HG02970 (cell line): ENCODE data around the gene ZIC4.

ENCODE experiments used
- ATAC-seq: cut with Tn5 transposase; IDR thresholded peaks from one replicate; pipeline ENCODE4 v1.9.1; 2021; ENCODE audit warnings: mild to moderate bottlenecking, moderate library complexity, moderate number of reproducible peaks; ENCODE audit not compliant: unreplicated experiment, low FRiP score

The ZIC4 gene

DNA sequence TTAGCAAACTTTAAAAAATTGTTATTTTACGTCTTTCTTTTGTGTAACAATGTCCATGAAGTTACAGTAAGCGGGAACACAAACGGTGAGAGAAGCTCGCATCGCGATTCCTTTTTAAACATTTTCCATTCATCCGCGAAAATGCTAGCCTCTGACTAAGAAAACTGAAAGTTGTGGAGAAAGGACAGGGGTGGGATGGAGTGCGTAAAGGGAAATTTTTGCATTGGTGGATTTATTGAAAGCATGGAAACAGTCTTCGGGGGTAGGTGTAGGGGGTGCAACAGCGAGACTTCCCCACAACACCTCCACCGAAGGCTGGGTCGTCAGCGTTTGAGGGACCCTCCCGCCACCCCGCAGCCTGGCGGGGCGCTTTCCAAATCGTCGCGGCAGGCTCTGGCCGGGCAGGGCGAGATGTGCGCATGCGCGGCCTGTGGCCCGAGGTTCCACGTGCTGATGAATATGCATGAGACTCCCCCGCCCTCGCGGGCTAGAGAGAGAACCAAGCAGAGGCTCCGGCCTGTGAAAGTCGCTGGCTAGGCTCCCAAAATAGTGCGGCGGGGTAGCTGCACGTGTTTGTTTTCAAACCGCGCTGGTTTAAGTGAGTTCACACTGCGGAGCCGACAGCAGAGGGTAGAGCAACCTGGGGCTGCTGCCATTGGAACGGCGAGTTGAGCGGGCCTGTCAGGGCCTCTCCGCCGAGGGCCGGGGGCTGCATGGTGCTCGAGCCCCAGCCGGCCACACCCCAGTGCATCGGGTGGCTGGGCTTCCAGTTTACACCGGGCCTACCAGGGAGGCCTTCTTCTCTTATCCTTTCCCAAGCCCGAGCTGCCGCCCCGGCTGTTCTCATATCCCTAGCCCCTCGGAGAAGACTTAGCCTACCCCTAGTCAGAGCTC, 12.7 kb upstream of the ZIC4 start:
- no peak for ATAC-seq

DNA sequence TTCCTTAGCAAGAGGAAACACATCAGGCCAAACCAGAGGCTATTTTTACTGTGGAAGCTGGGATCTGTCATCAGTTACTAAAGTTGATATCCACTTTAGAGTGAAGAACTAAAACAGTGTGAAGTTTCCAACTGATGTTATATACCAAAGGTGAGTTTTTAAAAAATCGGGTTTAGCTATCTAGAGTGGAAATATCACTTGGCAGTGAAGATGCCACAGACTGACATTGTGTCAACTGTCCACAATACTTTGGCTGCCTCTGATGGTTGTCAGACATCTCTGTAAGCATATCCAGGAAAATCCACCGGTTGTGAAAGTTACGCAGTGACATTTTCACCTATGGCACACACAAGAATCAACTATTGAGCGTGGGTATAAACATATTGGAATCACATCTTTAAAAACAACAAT, 12.0 kb upstream of the ZIC4 start:
- ATAC-seq: no peak

DNA sequence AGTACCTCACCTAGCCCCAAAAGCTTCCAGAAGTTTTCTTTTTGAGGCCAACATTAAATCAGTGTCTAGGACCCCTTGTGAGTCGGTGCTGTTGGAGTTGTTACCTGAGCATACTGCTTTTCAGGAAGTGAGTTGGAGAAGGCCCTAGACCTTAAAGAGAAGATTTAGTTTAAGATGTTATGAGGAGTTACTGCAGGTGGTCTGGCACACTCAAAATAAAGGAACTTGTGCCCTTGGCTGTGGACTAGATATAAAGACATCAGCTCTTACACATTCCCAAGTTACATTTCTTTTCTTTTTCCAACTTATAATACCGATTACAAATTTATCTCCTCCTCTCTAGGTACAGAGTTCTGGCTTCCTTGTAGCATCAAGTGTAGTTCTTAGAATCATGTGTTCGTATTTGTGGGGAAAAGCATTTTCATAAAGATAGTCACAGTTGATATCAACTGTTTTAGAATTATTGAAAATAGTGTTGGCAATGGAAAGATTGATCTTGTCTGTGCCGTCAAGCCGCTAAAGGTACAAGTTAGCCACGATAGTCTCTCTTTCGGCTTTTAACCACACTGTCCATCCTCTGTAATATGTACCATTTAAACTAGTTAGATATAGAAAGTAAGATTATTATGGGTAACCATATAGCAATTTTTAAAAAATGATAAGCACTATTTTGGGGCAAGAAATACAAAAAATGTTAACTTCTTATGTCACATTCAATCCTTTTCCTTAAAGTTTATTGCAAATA, 11.4 kb upstream of the ZIC4 start:
- ATAC-seq: no peak

DNA sequence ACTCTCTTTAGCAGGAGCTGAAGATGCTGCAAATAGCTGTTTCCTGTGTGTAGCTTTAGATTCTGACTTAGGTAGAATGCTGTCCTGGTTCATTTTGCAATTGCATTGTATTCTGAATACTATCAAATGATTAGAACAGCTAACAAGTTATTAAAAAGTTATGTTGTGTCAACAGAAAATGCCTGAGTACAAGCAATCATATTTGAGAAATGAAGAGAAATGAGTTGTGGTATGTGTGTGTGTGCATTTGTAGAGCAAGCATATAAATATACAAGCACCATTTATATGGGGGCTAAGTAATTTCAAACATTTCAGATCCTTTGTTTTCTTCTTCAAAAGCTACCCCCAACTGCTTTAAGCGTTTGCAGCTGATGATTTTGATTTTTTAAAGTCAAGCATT, 10.6 kb upstream of the ZIC4 start:
- ATAC-seq: no peak

DNA sequence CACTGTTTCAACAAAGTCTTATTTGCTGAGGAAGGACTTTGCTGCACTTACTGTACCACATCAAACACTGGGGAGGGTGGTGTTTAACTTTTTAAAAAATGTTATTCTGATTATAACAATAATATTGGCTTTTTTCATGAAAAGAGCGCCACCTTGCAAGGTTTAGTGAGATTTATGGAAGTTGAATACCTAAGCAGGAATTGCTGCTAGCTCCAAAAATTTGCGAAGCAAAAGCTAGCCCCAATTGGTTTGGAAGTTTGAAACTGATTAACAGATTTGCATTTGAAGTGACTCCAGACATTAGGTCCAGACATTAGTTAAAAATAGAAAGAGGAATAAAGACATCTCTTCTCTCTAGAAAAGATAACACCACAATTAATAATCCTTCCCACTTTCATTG, 9.5 kb upstream of the ZIC4 start:
- no peak for ATAC-seq

DNA sequence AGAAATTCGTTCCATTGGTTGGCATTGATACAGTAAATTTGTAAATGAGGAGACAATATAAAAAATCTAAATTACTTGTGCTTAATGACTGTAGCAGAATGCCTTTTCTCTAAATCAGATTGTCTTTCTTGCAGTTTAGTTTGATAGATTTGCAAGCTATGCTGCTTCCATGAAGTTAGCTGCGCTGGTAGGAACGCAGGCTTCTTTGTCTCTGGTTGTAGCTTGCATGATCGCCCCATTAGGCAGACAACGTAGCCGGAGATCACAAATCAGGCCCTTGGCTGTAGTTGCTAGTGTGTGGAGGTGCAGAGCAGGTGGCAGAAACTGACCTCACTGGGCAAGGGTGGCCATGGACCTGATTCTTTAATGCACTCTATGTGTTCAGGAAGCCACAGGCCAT, 8.9 kb upstream of the ZIC4 start:
- no peak for ATAC-seq

DNA sequence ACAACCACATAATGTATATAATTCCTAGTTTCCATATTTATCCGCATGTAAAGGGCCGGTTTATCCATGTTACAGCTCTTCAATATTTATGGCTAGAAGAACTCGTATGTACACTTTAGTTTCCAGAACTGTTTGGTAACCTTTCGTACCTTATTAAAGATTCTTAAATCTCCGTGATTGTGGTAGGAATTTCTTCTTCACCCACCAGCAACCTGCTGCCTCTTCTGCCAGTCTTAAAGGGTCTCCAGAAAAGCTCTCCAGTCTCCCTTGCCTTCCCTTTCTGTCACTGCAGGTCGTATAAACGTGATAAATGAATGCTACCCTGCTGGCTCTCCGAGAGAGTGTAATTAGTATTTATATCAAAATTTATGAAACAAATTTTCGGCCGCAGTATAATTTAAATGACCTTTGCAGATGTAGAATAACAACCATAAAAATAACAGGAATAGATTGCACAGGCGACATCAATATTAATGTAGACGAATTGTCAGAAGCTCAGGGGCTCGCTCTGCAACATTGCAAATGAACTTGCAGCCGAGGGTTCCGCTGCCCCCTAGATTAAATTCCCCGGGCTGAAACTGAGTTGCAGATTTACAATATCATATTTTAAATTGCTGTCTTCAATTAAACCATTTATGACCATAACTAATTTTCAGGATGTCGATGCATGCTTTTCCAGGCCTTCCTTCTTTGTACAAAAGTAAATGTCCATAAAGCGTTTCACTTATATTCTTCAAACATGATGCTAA, 8.2 kb upstream of the ZIC4 start:
- no peak for ATAC-seq

DNA sequence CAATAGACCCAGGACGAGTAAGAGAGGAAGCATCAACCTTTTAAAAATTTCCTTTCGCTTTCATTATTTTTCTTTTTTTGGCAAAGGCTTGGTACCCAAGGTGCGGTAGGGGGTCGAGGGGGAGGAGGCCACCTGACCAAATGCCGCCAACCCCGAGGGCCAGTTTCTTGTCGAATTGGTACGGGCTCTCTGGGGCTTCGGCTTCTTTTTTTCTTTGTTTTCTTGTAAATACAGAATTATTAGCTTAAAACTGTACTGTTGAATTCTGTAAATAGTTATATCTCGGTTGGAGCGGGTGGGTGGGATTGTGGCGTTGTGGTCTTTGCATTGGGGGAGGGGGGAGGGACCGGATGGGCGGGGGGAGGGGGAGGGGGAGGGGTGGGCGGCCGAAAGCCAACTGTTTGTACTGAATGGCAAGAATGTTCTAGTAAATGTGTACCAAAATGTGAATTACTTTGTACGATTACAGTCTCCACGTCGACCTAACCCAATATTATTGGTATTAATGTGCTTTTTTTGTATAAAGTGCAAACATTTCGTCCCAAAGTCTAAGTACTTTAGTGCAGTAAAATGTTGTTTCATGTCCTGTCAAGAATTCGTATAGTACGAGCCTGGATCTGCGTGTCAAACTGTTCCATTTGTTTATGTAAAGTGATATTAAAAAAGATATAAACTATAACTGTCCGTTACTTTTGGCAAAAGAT, 7.5 kb upstream of the ZIC4 start:
- no peak for ATAC-seq

DNA sequence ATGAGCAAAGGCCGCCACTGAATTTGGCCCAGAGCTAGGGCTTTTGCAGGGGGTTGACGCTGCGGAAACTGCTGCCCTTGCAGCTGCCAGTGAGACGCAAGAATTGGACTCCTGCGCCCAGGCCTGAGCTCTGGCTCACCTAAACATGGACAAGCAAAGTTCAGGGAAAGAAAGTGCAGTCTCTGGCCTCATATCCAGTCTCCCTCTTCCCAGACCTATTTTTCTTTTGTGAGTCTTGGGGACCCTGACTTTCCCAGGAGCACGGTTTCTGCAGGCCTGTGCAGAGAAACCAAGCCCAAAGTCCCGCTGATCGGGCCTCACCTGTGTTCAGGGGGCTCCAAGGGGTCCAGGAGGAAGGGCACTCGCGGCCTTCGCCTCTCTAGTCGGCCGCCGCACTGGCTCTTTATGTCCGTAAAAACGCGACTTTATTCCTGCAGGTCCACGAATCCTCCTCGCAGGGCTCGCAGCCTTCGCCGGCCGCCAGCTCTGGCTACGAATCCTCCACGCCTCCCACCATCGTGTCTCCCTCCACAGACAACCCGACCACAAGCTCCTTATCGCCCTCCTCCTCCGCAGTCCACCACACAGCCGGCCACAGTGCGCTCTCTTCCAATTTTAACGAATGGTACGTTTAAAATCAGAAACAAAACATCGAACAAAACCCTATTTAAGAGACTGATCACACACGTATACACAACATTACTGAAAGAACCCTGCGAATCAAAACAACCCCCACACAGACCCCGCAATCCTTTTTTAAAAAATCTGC, 6.8 kb upstream of the ZIC4 start:
- no peak for ATAC-seq

DNA sequence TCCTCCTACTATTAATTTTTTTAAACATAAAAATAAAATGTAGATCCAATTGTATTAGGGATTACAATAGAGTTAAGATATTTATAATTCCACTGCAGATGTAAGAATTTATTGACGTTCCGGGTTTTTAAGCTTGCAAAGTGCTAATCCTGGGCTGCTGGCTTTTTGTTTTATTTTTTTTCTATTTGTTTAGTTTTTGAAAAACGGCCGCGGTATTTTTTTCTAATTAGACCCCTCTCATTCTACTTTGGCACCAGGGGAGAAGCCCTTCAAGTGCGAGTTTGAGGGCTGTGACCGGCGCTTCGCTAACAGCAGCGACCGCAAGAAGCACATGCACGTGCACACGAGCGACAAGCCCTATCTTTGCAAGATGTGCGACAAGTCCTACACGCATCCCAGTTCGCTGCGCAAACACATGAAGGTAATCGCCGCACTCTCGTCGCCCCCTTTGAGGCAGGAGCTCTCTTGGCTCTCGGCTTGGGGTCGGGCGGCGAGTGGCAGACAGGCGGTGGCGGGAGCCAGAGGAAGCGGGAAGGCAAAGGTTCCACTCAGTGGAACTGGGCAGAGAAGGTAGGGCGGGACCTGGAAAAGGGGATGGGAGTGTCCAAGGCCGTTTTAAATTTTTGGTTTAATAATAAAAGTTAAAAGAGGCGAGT, 6.0 kb upstream of the ZIC4 start:
- ATAC-seq: no peak

DNA sequence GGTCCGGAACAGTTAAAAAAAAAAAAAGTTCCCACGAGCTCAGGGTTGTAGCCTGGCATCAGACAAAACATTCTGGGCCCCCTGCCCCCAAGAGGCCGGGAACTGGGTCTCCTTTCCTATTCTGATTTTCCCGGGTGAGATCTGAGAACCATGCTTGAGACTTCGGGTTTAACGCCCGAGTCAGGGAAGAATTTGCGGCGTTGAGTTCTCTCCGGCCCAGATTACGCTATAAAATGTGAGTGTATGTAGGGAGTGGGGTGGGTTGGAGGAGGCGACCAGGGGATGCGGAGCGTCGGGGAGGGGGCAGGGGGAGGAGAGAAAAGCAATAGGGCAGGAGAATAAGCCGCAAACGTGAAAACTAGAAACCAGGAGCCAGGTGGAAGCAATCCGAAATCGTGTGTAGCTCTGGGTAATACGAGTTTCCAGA, 5.5 kb upstream of the ZIC4 start:
- ATAC-seq: no peak

DNA sequence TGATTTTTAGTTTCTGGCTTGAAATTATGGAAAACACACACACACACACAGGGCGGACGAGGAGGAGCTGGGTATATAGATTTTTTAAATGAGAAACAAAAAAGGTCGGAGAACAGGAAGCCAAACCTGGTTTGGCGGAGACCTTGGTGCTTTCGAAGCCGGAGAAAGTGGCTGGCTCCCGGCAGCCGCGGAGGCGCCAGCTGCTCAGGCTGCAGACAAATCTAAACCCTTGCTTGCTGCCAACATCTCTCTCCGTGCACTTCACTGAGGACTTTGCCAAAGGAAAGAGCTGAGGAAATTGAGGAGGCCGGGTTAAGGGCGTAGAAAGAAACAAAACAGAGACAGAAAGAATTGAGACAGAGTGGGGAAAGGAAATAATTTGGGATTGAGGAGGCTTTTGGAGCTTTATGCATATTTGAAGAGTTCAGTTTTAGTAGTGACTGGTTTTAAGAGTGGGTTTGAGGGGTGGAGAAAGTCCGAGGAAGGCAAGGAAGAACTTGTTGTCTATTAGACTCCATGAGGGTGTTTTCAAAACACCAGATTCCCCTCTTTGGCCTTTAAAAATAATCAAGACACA, 5.0 kb upstream of the ZIC4 start:
- no peak for ATAC-seq

DNA sequence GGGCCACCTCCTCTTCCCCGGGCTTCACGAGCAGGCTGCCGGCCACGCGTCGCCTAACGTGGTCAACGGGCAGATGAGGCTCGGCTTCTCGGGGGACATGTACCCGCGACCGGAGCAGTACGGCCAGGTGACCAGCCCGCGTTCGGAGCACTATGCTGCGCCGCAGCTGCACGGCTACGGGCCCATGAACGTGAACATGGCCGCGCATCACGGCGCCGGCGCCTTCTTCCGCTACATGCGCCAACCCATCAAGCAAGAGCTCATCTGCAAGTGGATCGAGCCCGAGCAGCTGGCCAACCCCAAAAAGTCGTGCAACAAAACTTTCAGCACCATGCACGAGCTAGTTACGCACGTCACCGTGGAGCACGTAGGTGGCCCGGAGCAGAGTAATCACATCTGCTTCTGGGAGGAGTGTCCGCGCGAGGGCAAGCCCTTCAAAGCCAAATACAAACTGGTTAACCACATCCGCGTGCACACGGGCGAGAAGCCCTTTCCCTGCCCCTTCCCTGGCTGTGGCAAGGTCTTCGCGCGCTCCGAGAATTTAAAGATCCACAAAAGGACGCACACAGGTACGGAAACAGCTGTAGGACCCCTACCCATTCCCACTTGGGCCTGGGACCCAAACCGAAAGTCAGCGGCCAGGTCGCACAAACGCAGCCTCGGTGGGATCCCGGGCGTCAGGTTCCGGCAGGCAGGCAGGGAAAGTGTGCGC, 4.3 kb upstream of the ZIC4 start:
- no peak for ATAC-seq

DNA sequence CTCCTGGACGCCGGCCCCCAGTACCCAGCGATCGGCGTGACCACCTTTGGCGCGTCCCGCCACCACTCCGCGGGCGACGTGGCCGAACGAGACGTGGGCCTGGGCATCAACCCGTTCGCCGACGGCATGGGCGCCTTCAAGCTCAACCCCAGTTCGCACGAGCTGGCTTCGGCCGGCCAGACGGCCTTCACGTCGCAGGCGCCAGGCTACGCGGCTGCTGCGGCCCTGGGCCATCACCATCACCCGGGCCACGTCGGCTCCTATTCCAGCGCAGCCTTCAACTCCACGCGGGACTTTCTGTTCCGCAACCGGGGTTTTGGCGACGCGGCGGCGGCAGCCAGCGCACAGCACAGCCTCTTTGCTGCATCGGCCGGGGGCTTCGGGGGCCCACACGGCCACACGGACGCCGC, 3.8 kb upstream of the ZIC4 start:
- no peak for ATAC-seq

DNA sequence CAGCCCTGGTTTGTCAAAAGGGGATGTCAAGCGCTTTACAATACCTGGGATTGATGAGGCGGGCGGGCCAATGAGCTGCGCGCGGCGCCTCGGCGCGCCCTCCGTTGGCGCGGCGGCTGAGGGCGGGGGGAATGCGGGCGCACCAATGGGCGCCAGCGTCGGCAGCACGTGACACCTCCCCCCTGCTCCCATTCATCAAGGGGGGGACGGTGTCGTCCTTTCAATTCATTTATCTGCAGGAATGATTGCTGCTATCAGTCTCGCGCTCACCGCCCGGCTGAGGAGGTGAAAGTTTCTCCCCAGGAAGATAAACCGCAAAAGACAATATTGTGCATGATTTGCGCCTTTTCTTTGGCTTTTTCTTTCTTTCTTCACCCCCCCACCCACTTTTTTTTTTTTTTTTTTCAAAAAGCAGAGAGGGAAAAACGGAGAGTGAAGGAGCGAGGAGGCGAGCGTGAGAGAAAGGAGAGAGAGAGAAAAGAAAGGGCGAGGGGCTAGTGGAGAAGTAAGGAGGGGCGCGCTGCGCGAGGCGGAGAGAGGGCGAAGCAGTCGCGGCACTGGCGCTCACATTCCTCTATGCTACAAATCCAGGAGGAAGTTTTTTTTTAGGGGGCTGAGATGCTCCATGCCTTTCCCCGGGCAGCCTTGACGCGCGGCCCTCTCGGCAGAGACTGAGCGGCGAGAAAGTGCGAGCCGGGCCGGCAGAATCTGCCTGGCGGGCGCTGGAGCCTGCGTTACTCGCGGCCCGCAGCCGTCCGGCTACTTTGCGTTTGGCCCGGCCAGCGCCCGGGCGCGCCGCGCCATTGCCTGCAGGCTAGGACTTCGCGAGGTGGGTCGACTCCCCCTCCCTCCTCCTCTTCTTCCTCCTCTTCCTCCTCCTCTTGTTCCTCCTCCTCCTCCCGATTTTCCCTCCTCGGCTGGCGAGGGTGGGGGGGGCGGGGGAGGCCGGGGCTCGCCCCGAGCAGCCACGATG, 3.1 kb upstream of the ZIC4 start, which contains the start of gene ZIC1:
Gene ZIC1, plus strand, starts transcription at position 223 of the 973 bp plus-strand sequence. Its CDS starts 748 bp downstream, at position 971.
- ATAC-seq: no peak

DNA sequence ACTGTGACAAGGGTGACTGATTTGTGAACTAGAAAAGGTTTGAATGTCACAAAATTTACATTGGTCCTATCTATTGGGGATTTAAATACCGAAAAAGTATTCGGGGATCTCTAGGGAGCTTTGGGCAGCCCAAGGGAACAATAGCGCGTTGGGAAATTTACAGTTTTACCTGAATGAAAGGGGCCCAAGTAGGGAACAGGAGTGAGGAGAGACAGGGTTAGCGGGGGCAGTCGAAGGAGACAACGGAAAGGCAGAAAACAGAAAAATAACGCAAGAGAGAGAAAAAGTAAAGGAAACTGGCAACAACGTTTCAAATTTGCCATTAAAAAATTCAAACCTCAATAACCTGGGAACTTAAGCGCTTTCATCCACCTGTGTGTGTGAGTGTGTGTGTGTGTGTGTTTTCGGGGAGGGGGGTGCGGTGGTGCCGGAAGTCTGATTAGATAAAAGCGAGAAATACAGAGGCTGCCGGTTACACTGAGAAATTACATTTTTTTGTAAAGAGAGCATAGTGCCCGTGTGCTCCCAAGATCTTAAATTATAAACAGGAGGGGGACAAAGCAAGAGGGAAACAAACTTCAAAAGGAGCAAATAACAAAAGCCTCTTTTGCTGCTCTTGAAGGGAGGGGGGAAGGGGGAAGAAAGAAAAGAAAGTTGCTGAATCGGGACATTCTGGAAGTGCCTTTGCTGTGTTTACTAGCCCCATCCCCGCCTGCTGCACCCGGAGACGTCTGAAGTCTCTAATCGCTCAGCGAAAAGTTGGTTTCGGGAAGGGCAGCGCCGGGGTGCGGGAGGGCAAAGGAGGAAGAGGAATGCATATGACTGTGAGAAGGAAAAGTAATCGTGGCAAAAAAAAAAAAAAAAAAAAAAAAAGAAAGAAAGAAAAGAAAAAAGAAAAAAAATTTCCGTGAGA, 2.1 kb upstream of the ZIC4 start:
- no peak for ATAC-seq
